H1 (cell line): ENCODE results near the gene ART4. TPM values are rescaled to one million over a fixed set of nuclear protein-coding genes. Genes with fewer than 3 reads are reported as not detected.

Experiments used
- BCL11A ChIP-seq, 2 experiments: IDR thresholded peaks; one replicate each; pipeline ENCODE4 v1.6.1; 2011; ENCODE audit warnings: low read depth in 2 of 2, low read length in 2 of 2, mild to moderate bottlenecking in 2 of 2
- BRCA1 ChIP-seq: IDR thresholded peaks from 2 replicates; pipeline ENCODE4 v1.6.1; 2012; ENCODE audit warnings: low read depth, low read length, improper control_type of control experiment
- CHD7 ChIP-seq: fragments of 300-600 bp; sonication (generic); IDR thresholded peaks from 2 replicates; pipeline ENCODE4 v1.7.1; 2012; ENCODE audit warnings: low read length, moderate library complexity, mild to moderate bottlenecking, inconsistent platforms; ENCODE audit not compliant: insufficient replicate concordance
- CREB1 ChIP-seq: IDR thresholded peaks from 2 replicates; pipeline ENCODE4 v1.6.1; 2012; ENCODE audit warnings: inconsistent platforms
- JUN ChIP-seq: IDR thresholded peaks from 2 replicates; pipeline ENCODE4 v1.6.1; 2011; ENCODE audit warnings: low read depth, mild to moderate bottlenecking, improper control_type of control experiment, low read length
- KDM4A ChIP-seq: IDR thresholded peaks from one replicate; pipeline ENCODE4 v1.7.1; 2012; ENCODE audit warnings: low read depth, mild to moderate bottlenecking, moderate library complexity, low read length, inconsistent platforms; ENCODE audit not compliant: severe bottlenecking
- MAX ChIP-seq: IDR thresholded peaks from 2 replicates; pipeline ENCODE4 v1.6.1; 2012; ENCODE audit warnings: inconsistent platforms
- PHF8 ChIP-seq: fragments of 200-600 bp; sonication (generic); conservative IDR thresholded peaks from 2 replicates; pipeline ENCODE4 v1.7.1; 2012; ENCODE audit warnings: low read depth, mild to moderate bottlenecking, inconsistent platforms, low read length, moderate library complexity
- SUZ12 ChIP-seq: fragments of 200-600 bp; sonication (generic); IDR thresholded peaks from 2 replicates; pipeline ENCODE4 v1.6.1; 2012; ENCODE audit warnings: mild to moderate bottlenecking, inconsistent platforms, low read length, moderate library complexity, mixed read lengths
- YY1 ChIP-seq: IDR thresholded peaks from 2 replicates; pipeline ENCODE4 v1.6.1; 2011; ENCODE audit warnings: low read depth, mild to moderate bottlenecking, low read length
- polyA plus RNA-seq, 7 experiments: library from polyadenylated mRNA; depleted of rRNA in 3 of 7; stranded (reverse) in 5 of 7; unstranded in 2 of 7; fragments of >200 nt in 5 of 7; fragments of 200-250 nt in 2 of 7; gene quantifications; 1 replicate in 5 of 7; 2 replicates in 1 of 7; 4 replicates in 1 of 7; pipeline versions ENCODE4 v1.2.1 to v1.2.3, GENCODE V29; 2011 to 2013; ENCODE audit warnings: missing spikeins in 2 of 7, mixed read lengths in 2 of 7
- total RNA-seq: library from RNA; stranded (reverse); fragmentation: NEBNext Ultra II Directional; extraction: Animal tissue kit (Norgen Biotek cat#: 25700); gene quantifications from 2 replicates; pipeline ENCODE4 v1.2.1, GENCODE V29; 2021

ART4 gene
- total and polyA plus RNA-seq, 2 of the 8 experiments (the other 6 are each of a cell fraction or from before 2014, with no cell fraction given) = not detected

- TF ChIP-seq CHD7 (no peak), PHF8 (no peak), CREB1 (no peak), JUN (no peak), BRCA1 (no peak), YY1 (no peak), BCL11A (IDR thresholded peaks at IDR 0.05; ENCODE audit: low read depth in 2 of 2, low read length in 2 of 2) (no peak), KDM4A (no peak), MAX (no peak), SUZ12 (no peak)
These were observed 40.4 kb upstream of the ART4 start (continued) for GRCh38 chr12:14883686-14884085.
